NCI-H2029 (cell line): ENCODE data around the gene HPRT1.

Source experiments
- DNase-seq: peaks from one replicate; lab custom pipeline; 2025; lab: John Stamatoyannopoulos, UW

HPRT1 gene

GRCh38 chrX:134544135-134544512 lies 84.2 kb downstream of the HPRT1 start:
- DNase-seq = no peak

- peak; percentile 34 for DNase-seq
These were observed 84.7 kb downstream of the HPRT1 start for GRCh38 chrX:134544513-134545151.

DNA sequence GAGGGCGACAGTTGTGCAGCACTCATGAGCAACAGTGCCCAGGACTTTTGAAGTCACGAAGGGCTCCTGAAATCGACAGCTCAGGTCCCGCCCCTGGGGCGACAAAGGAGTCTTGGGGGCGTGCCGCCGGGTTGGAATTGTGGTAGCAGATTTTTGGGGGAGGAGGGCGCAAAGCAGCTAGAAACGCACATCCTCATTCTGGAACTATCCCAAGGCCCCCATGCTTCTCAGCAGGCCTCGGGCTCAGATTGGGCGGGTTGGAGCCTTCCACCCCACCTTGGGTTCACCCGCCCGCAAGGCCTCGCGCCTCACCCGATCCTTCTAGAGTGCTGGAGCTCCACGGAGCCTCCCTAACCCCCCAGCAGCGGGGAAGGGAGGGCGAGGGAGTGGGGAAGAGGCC lies 85.5 kb downstream of the HPRT1 start:
- DNase-seq = no peak

DNA sequence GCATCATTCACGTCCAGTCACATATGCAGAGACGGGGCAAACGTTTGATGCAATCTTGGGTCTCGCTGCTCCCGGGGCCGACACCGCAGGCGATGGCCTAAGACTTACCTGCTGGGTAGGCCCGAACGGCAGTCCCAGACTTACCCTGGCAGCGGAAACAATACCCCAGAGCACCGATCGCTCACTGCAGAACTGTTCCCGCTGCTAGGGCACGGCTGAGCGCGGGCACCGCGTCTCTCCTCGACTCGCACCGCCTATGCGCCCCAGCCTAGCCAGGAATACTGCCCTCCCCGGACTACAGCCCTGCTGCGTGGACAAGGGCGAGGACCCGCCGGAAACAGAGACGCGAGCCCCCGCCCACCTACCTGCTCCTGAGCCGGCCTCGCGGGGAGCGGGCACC lies 86.2 kb downstream of the HPRT1 start:
- DNase-seq = no peak

- DNase-seq = no peak
These were observed 87.2 kb downstream of the HPRT1 start for GRCh38 chrX:134547047-134547679.

- DNase-seq = peak; percentile 1
These were observed 88.6 kb downstream of the HPRT1 start for GRCh38 chrX:134548257-134549201.
